K562 (cell line): ENCODE measurements around the gene MICOS13. TPM values are rescaled to one million over a fixed set of nuclear protein-coding genes. Genes with fewer than 3 reads are reported as not detected.

Source experiments
- ATAC-seq: fragments of 200-7000 bp; cut with Tn5 transposase; 3 replicates; pipeline ENCODE4 v1.9.1; 2020; ENCODE audit warnings: moderate library complexity
- BruUV-seq: library from RNA; stranded (reverse); fragments of 400-500 nt; replicated peaks from 2 replicates; lab custom pipeline; 2021; lab: Mats Ljungman, UMichigan
- CTCF ChIA-PET: fragments of 300-600 bp; formaldehyde crosslinking; extraction: SDS; loops from one replicate; lab custom pipeline; 2021; ENCODE audit warnings: low intra/inter-chr PET ratio; lab: Yijun Ruan, JAX
- POLR2A ChIA-PET: fragments of 300-600, 350-650 bp; sonication (Branson Sonifier 250); formaldehyde crosslinking; extraction: SDS; loops from one replicate; lab custom pipeline; 2021; ENCODE audit warnings: antibody characterized with exemption, inconsistent platforms; lab: Yijun Ruan, JAX
- DNase-seq, 4 experiments: peaks; one replicate each; pipeline versions ENCODE4 v3.0.0 to v3.0.0-alpha.2; 2011 to 2018; ENCODE audit warnings: low spot score in 3 of 4, mixed read lengths in 3 of 4; ENCODE audit errors: extremely low read depth in 1 of 4
- FAIRE-seq: peaks from 2 replicates; lab custom pipeline; 2011; peaks lifted over from hg19 to GRCh38; lab: Jason Lieb, UNC
- H2AFZ ChIP-seq: 2 replicates; pipeline ENCODE4 v1.6.0; 2011; ENCODE audit warnings: low read depth, low read length, control low read depth, inconsistent platforms
- H3K27ac ChIP-seq: fragments of 200-600 bp; 3 replicates; pipeline ENCODE4 v1.8.0; 2011; ENCODE audit warnings: low read depth, mild to moderate bottlenecking, control low read depth, inconsistent platforms, low read length, moderate library complexity, mixed read lengths; ENCODE audit errors: extremely low read depth
- H3K27me3 ChIP-seq, 2 experiments: fragments of 300-600 bp in 1 of 2; 2 replicates in 1 of 2; 3 replicates in 1 of 2; pipeline versions ENCODE4 v1.6.0 to v1.8.0; 2011; ENCODE audit warnings: inconsistent platforms in 2 of 2, low read length in 2 of 2, mild to moderate bottlenecking in 1 of 2, mixed read lengths in 1 of 2, moderate library complexity in 1 of 2; ENCODE audit not compliant: control insufficient read depth in 2 of 2, insufficient read depth in 2 of 2
- H3K36me3 ChIP-seq: fragments of 300-600 bp; 3 replicates; pipeline ENCODE4 v1.8.0; 2011; ENCODE audit warnings: mild to moderate bottlenecking, low read length, inconsistent platforms; ENCODE audit not compliant: control insufficient read depth, insufficient read depth
- H3K4me1 ChIP-seq, 2 experiments: fragments of 200-600 bp in 1 of 2; replicated peaks in 1 of 2; 2 replicates in 1 of 2; 3 replicates in 1 of 2; pipeline versions ENCODE4 v1.5.1 to v1.8.0; 2011; ENCODE audit warnings: inconsistent platforms in 2 of 2, low read length in 2 of 2, mild to moderate bottlenecking in 1 of 2, mixed read lengths in 1 of 2, moderate library complexity in 1 of 2; ENCODE audit not compliant: control insufficient read depth in 2 of 2, insufficient read depth in 2 of 2
- H3K4me2 ChIP-seq: 2 replicates; pipeline ENCODE4 v1.6.1; 2011; ENCODE audit warnings: low read length, control low read depth, inconsistent platforms, mixed read lengths; ENCODE audit not compliant: insufficient read depth
- H3K4me3 ChIP-seq: fragments of 200-600 bp; sonication (generic), shearing (Covaris generic); 2 replicates; pipeline ENCODE4 v1.5.1; 2016; ENCODE audit warnings: control low read depth, inconsistent platforms
- H3K79me2 ChIP-seq: fragments of 200-600 bp; 3 replicates; pipeline ENCODE4 v1.8.0; 2011; ENCODE audit warnings: low read length, inconsistent platforms; ENCODE audit not compliant: control insufficient read depth, insufficient read depth
- H3K9ac ChIP-seq, 2 experiments: 2 replicates each; pipeline versions ENCODE4 v1.6.0 to v1.6.1; 2011; ENCODE audit warnings: low read depth in 2 of 2, low read length in 2 of 2, control low read depth in 1 of 2, inconsistent platforms in 1 of 2, mild to moderate bottlenecking in 1 of 2, mixed read lengths in 1 of 2; ENCODE audit not compliant: insufficient read depth in 1 of 2
- H3K9me1 ChIP-seq: one replicate; pipeline ENCODE4 v1.6.0; 2011; ENCODE audit warnings: inconsistent platforms, mild to moderate bottlenecking, low read length, moderate library complexity; ENCODE audit not compliant: control insufficient read depth, insufficient read depth
- H3K9me3 ChIP-seq: replicated peaks from 2 replicates; pipeline ENCODE4 v1.5.1; 2011; ENCODE audit warnings: low read depth, low read length, inconsistent platforms; ENCODE audit not compliant: control insufficient read depth, insufficient read depth
- H4K20me1 ChIP-seq: replicated peaks from 2 replicates; pipeline ENCODE4 v1.6.1; 2011; ENCODE audit warnings: low read length, inconsistent platforms, mixed read lengths; ENCODE audit not compliant: control insufficient read depth, insufficient read depth
- CBX5 ChIP-seq: IDR thresholded peaks from 2 replicates; pipeline ENCODE4 v1.6.1; 2014; ENCODE audit warnings: low read depth, borderline replicate concordance
- MEF2D ChIP-seq: conservative IDR thresholded peaks from 2 replicates; pipeline ENCODE4 v1.6.1; 2016; ENCODE audit warnings: low read depth, missing genetic modification characterization, missing compliant biosample characterization
- POLR3G ChIP-seq: IDR thresholded peaks from 2 replicates; pipeline ENCODE4 v1.6.1; 2011; ENCODE audit not compliant: insufficient read length, insufficient replicate concordance; ENCODE audit errors: extremely low read depth
- RBBP5 ChIP-seq: fragments of 200-600 bp; sonication (generic); IDR thresholded peaks from 2 replicates; pipeline ENCODE4 v1.6.1; 2012; ENCODE audit warnings: borderline replicate concordance, mild to moderate bottlenecking, low read length, control low read depth, inconsistent platforms; ENCODE audit not compliant: insufficient read depth, poor library complexity, severe bottlenecking
- ZNF133 ChIP-seq: fragments of 250-450 bp; sonication (Bioruptor Pico); IDR thresholded peaks from 2 replicates; pipeline ENCODE4 v1.4.0; 2020; ENCODE audit warnings: mild to moderate bottlenecking
- ZNF695 ChIP-seq: fragments of 450-650 bp; formaldehyde crosslinking; IDR thresholded peaks from 2 replicates; pipeline ENCODE4 v1.4.0; 2020; ENCODE audit warnings: mild to moderate bottlenecking, moderate library complexity
- WGBS: fragments of 100-300 bp; shearing (Covaris generic); methylation state at CpG from one replicate; pipeline ENCODE4 v1.1.6; 2016; ENCODE audit warnings: low coverage, mixed read lengths; ENCODE audit not compliant: insufficient coverage; ENCODE audit errors: missing lambda C conversion rate; 5-methylcytosine and 5-hydroxymethylcytosine counted together
- in situ Hi-C: fragments of 300-500 bp; cut with MboI; formaldehyde crosslinking; loops from 4 replicates; pipeline ENCODE4 v1.15.0; 2018; ENCODE audit warnings: inconsistent platforms, mixed read lengths
- intact Hi-C: fragments of 100-400 bp; cut with micrococcal nuclease; formaldehyde crosslinking; loops from 2 replicates; pipeline ENCODE4 v1.14.2; 2022
- polyA plus RNA-seq, 8 experiments: library from polyadenylated mRNA; depleted of rRNA in 4 of 8; stranded (reverse) in 5 of 8; unstranded in 3 of 8; fragments of >200 nt; fragmentation: Nextera tagmentation in 2 of 8; fragmentation: Illumina TruSeq in 1 of 8; extraction: Ambion mirVana in 2 of 8; extraction: Trizol in 1 of 8; gene quantifications; 2 replicates each; pipeline versions ENCODE4 v1.2.1 to v1.2.3, GENCODE V29; 2011 to 2014; ENCODE audit warnings: inconsistent platforms in 1 of 8, missing spikeins in 1 of 8
- total RNA-seq, 7 experiments: library from RNA; depleted of rRNA in 6 of 7; stranded (reverse); fragments of >200 nt in 6 of 7; fragmentation: Illumina TruSeq in 2 of 7; extraction: Trizol in 2 of 7; gene quantifications; 2 replicates each; pipeline versions ENCODE4 v1.2.1 to v1.2.3, GENCODE V29; 2011 to 2021; ENCODE audit warnings: low replicate concordance in 1 of 7
- TF ChIP-seq, protein P1 (sequence below): fragments of 150-350 bp; conservative IDR thresholded peaks from 2 replicates; pipeline ENCODE4 v1.6.1; 2014; ENCODE audit warnings: low read length
- TF ChIP-seq, protein P2 (sequence below): fragments of 450-650 bp; IDR thresholded peaks from 2 replicates; pipeline ENCODE4 v1.6.1; 2016; ENCODE audit warnings: missing biosample characterization, missing genetic modification characterization

MICOS13 gene
- total and polyA plus RNA-seq, 9 of the 15 experiments (the other 6 are each of a cell fraction or from before 2014, with no cell fraction given): 15.5 to 220 (median 49.4) TPM

DNA sequence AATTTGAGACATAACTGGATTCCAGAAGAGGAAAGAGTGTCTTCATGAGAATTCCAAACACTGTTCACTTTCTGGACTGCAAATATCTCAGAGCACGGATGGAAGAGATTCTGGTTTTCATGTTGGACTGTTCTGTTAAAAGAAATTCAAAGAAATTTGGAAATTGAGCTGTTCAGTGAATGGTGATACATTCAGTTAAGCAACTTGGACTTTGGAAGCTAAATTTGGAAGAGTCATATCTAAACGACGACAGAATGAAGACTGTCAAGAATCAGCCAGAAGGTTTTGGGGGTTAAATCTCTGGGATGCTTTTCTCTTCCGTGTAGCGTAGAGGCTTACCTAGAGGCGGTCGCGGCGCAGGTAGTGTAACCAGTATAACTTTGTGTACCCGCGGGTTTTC lies 31.9 kb downstream of the MICOS13 start:
- H3K9me3 ChIP-seq: no peaks in the 10 kb centered on the region
- DNase-seq: no peak
- ChIA-PET CTCF (no interaction called here), POLR2A (interaction anchor here (1.0 kb wide), 1 partner anchor 11 kb away, joined by 4 read pairs; no protein-coding TSS in a partner anchor)
- no peak overlapping the region for H3K9ac ChIP-seq
- H3K27ac ChIP-seq: no peak overlapping the region
- intact Hi-C loops: no loop called here
- no peak overlapping the region for H3K4me3 ChIP-seq
- in situ Hi-C loops: no loop called here
- TF ChIP-seq ZNF695 (CRISPR knock-in tag) (no peak), CBX5 (no peak), MEF2D (no peak), RBBP5 (no peak), POLR3G (no peak), ZNF133 (no peak)
- TF ChIP-seq, protein P1, sequence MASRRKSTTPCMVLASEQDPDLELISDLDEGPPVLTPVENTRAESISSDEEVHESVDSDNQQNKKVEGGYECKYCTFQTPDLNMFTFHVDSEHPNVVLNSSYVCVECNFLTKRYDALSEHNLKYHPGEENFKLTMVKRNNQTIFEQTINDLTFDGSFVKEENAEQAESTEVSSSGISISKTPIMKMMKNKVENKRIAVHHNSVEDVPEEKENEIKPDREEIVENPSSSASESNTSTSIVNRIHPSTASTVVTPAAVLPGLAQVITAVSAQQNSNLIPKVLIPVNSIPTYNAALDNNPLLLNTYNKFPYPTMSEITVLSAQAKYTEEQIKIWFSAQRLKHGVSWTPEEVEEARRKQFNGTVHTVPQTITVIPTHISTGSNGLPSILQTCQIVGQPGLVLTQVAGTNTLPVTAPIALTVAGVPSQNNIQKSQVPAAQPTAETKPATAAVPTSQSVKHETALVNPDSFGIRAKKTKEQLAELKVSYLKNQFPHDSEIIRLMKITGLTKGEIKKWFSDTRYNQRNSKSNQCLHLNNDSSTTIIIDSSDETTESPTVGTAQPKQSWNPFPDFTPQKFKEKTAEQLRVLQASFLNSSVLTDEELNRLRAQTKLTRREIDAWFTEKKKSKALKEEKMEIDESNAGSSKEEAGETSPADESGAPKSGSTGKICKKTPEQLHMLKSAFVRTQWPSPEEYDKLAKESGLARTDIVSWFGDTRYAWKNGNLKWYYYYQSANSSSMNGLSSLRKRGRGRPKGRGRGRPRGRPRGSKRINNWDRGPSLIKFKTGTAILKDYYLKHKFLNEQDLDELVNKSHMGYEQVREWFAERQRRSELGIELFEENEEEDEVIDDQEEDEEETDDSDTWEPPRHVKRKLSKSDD: no peak
- TF ChIP-seq, protein P2, sequence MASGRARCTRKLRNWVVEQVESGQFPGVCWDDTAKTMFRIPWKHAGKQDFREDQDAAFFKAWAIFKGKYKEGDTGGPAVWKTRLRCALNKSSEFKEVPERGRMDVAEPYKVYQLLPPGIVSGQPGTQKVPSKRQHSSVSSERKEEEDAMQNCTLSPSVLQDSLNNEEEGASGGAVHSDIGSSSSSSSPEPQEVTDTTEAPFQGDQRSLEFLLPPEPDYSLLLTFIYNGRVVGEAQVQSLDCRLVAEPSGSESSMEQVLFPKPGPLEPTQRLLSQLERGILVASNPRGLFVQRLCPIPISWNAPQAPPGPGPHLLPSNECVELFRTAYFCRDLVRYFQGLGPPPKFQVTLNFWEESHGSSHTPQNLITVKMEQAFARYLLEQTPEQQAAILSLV: no peak
- H3K9me1 ChIP-seq: no peaks in the 10 kb centered on the region
- no peaks in the 10 kb centered on the region for H3K27me3 ChIP-seq
- H3K4me2 ChIP-seq: no peak overlapping the region
- H2AFZ ChIP-seq: no peak overlapping the region
- BruUV-seq: no TSS peak
- H3K36me3 ChIP-seq: peaks cover 91% of the 10 kb centered on the region
- H3K4me1 ChIP-seq: no peaks in the 10 kb centered on the region
- ATAC-seq: no peak
- peaks cover 13% of the 10 kb centered on the region for H4K20me1 ChIP-seq
- peaks cover 37% of the 10 kb centered on the region for H3K79me2 ChIP-seq
- peak; percentile 75 for FAIRE-seq
- 96% methylated on average over 9 of the region's 11 CpGs for WGBS
